Skeletal muscle satellite cell (primary cell): ENCODE results near the gene SCGB1A1.

Experiments
- H3K27me3 ChIP-seq: 2 replicates; pipeline ENCODE4 v1.7.0; 2013; ENCODE audit warnings: low read length; ENCODE audit not compliant: control insufficient read depth, insufficient read depth
- H3K36me3 ChIP-seq: 2 replicates; pipeline ENCODE4 v1.7.0; 2013; ENCODE audit warnings: mild to moderate bottlenecking, control low read depth, low read length; ENCODE audit not compliant: insufficient read depth
- H3K4me1 ChIP-seq: 2 replicates; pipeline ENCODE4 v1.7.0; 2013; ENCODE audit warnings: low read length; ENCODE audit not compliant: control insufficient read depth, insufficient read depth
- H3K4me2 ChIP-seq: 2 replicates; pipeline ENCODE4 v1.7.0; 2013; ENCODE audit warnings: mild to moderate bottlenecking, low read length
- H3K4me3 ChIP-seq: 2 replicates; pipeline ENCODE4 v1.7.0; 2013; ENCODE audit warnings: low read length
- H3K9ac ChIP-seq: 2 replicates; pipeline ENCODE4 v1.7.0; 2013; ENCODE audit warnings: mild to moderate bottlenecking, low read depth, low read length, moderate library complexity
- H3K9me3 ChIP-seq: replicated peaks from 2 replicates; pipeline ENCODE4 v1.7.0; 2013; ENCODE audit warnings: mild to moderate bottlenecking, control low read depth, low read length

SCGB1A1 gene

GRCh38 chr11:62428871-62429560 is 10.2 kb downstream of the SCGB1A1 start:
- Histone ChIP-seq H3K4me1 (peaks cover 42% of the 10 kb centered on the region), H3K27me3 (no peaks in the 10 kb centered on the region), H3K4me2 (no peak overlapping the region), H3K4me3 (no peak overlapping the region), H3K9ac (no peak overlapping the region), H3K9me3 (no peaks in the 10 kb centered on the region), H3K36me3 (no peaks in the 10 kb centered on the region)

- H3K9ac ChIP-seq = no peak overlapping the region
- H3K4me1 ChIP-seq = peaks cover 42% of the 10 kb centered on the region
- H3K9me3 ChIP-seq = no peaks in the 10 kb centered on the region
- no peak overlapping the region for H3K4me2 ChIP-seq
- H3K4me3 ChIP-seq = no peak overlapping the region
- H3K36me3 ChIP-seq = no peaks in the 10 kb centered on the region
- no peaks in the 10 kb centered on the region for H3K27me3 ChIP-seq
Measured at GRCh38 chr11:62430425-62430824, 11.6 kb downstream of the SCGB1A1 start.

- Histone ChIP-seq H3K36me3 (no peaks in the 10 kb centered on the region), H3K4me1 (peaks cover 40% of the 10 kb centered on the region), H3K9ac (no peak overlapping the region), H3K9me3 (no peaks in the 10 kb centered on the region), H3K27me3 (no peaks in the 10 kb centered on the region), H3K4me2 (peak overlapping the region; percentile 32), H3K4me3 (no peak overlapping the region)
Measured at GRCh38 chr11:62431171-62431901, 12.5 kb downstream of the SCGB1A1 start.

GRCh38 chr11:62432695-62433094 is 13.9 kb downstream of the SCGB1A1 start:
- Histone ChIP-seq H3K36me3 (no peaks in the 10 kb centered on the region), H3K4me1 (peaks cover 28% of the 10 kb centered on the region), H3K4me3 (no peak overlapping the region), H3K9me3 (no peaks in the 10 kb centered on the region), H3K27me3 (no peaks in the 10 kb centered on the region), H3K9ac (no peak overlapping the region), H3K4me2 (no peak overlapping the region)

- Histone ChIP-seq H3K27me3 (no peaks in the 10 kb centered on the region), H3K4me1 (peaks cover 24% of the 10 kb centered on the region), H3K9me3 (no peaks in the 10 kb centered on the region), H3K36me3 (no peaks in the 10 kb centered on the region), H3K9ac (no peak overlapping the region), H3K4me3 (no peak overlapping the region), H3K4me2 (no peak overlapping the region)
Measured at GRCh38 chr11:62433141-62433903, 14.5 kb downstream of the SCGB1A1 start.

GRCh38 chr11:62433904-62434276 is 15.1 kb downstream of the SCGB1A1 start:
- Histone ChIP-seq H3K9me3 (no peaks in the 10 kb centered on the region), H3K4me2 (no peak overlapping the region), H3K27me3 (no peaks in the 10 kb centered on the region), H3K9ac (no peak overlapping the region), H3K4me3 (no peak overlapping the region), H3K4me1 (peaks cover 22% of the 10 kb centered on the region), H3K36me3 (no peaks in the 10 kb centered on the region)

- peaks cover 30% of the 10 kb centered on the region for H3K4me1 ChIP-seq
- H3K36me3 ChIP-seq = no peaks in the 10 kb centered on the region
- H3K27me3 ChIP-seq = no peaks in the 10 kb centered on the region
- no peak overlapping the region for H3K4me3 ChIP-seq
- no peaks in the 10 kb centered on the region for H3K9me3 ChIP-seq
- H3K4me2 ChIP-seq = no peak overlapping the region
- H3K9ac ChIP-seq = no peak overlapping the region
Measured at GRCh38 chr11:62435846-62436660, 17.2 kb downstream of the SCGB1A1 start.

GRCh38 chr11:62437616-62438015 is 18.8 kb downstream of the SCGB1A1 start:
- H3K9me3 ChIP-seq = no peaks in the 10 kb centered on the region
- no peak overlapping the region for H3K9ac ChIP-seq
- H3K4me1 ChIP-seq = peaks cover 18% of the 10 kb centered on the region

GRCh38 chr11:62438641-62439040 is 19.8 kb downstream of the SCGB1A1 start:
- Histone ChIP-seq H3K4me3 (no peak overlapping the region), H3K9ac (no peak overlapping the region), H3K4me2 (no peak overlapping the region), H3K27me3 (no peaks in the 10 kb centered on the region), H3K4me1 (peaks cover 20% of the 10 kb centered on the region), H3K9me3 (no peaks in the 10 kb centered on the region), H3K36me3 (no peaks in the 10 kb centered on the region)

More at GRCh38 chr11:62437616-62438015, 18.8 kb downstream of the SCGB1A1 start:
- Histone ChIP-seq H3K36me3 (no peaks in the 10 kb centered on the region), H3K4me2 (no peak overlapping the region), H3K4me3 (no peak overlapping the region), H3K27me3 (no peaks in the 10 kb centered on the region)

- peak overlapping the region; percentile 57 for H3K4me2 ChIP-seq
- no peaks in the 10 kb centered on the region for H3K36me3 ChIP-seq
- peak overlapping the region; percentile 4 for H3K9ac ChIP-seq
- H3K9me3 ChIP-seq = no peaks in the 10 kb centered on the region
- H3K27me3 ChIP-seq = no peaks in the 10 kb centered on the region
- peaks cover 29% of the 10 kb centered on the region for H3K4me1 ChIP-seq
- H3K4me3 ChIP-seq = peak overlapping the region; percentile 6
Measured at GRCh38 chr11:62439785-62440602, 21.2 kb downstream of the SCGB1A1 start.
